Neuron (in vitro differentiated cells): Measurements from ENCODE around the gene COMMD2.

Experiments used
- H2AFZ ChIP-seq: one replicate; pipeline ENCODE4 v1.6.1; 2013; ENCODE audit warnings: low read depth, mild to moderate bottlenecking, inconsistent platforms, low read length, moderate library complexity
- H3K27me3 ChIP-seq: one replicate; pipeline ENCODE4 v1.6.1; 2013; ENCODE audit warnings: low read length; ENCODE audit not compliant: insufficient read depth
- H3K36me3 ChIP-seq: one replicate; pipeline ENCODE4 v1.6.1; 2013; ENCODE audit warnings: low read length; ENCODE audit not compliant: insufficient read depth
- H3K4me1 ChIP-seq: one replicate; pipeline ENCODE4 v1.6.1; 2013; ENCODE audit warnings: low read length; ENCODE audit not compliant: insufficient read depth
- H3K4me3 ChIP-seq: 2 replicates; pipeline ENCODE4 v1.5.1; 2013; ENCODE audit warnings: mild to moderate bottlenecking, low read length, moderate library complexity
- H3K9me3 ChIP-seq: one replicate; pipeline ENCODE4 v1.6.1; 2013; ENCODE audit warnings: low read length

The COMMD2 gene

GRCh38 chr3:149752051-149752787, at the start of gene COMMD2:
Gene COMMD2, minus strand, starts transcription at chr3:149752489. Its CDS starts 45 bp downstream, at chr3:149752444.
- Histone ChIP-seq H3K4me3 (peak within 1 kb of the TSS; percentile 77), H3K9me3 (no peaks in the 10 kb centered on the region), H3K4me1 (peaks cover 13% of the 10 kb centered on the region), H2AFZ (peak within 1 kb of the TSS; percentile 97), H3K36me3 (peaks cover 31% of the 10 kb centered on the region), H3K27me3 (peaks cover 8% of the 10 kb centered on the region)

- H3K4me3 ChIP-seq = no peak overlapping the region
- no peaks in the 10 kb centered on the region for H3K9me3 ChIP-seq
- H3K4me1 ChIP-seq = peaks cover 9% of the 10 kb centered on the region
- H3K27me3 ChIP-seq = no peaks in the 10 kb centered on the region
- H3K36me3 ChIP-seq = no peaks in the 10 kb centered on the region
- H2AFZ ChIP-seq = no peak overlapping the region
These were observed 49.4 kb upstream of the COMMD2 start for GRCh38 chr3:149801639-149802038.

GRCh38 chr3:149801195-149801594, 48.9 kb upstream of the COMMD2 start:
- H3K27me3 ChIP-seq = no peaks in the 10 kb centered on the region
- H3K4me1 ChIP-seq = peaks cover 9% of the 10 kb centered on the region

GRCh38 chr3:149800693-149801092, 48.4 kb upstream of the COMMD2 start:
- no peaks in the 10 kb centered on the region for H3K27me3 ChIP-seq
- H2AFZ ChIP-seq = no peak overlapping the region
- H3K9me3 ChIP-seq = no peaks in the 10 kb centered on the region
- H3K36me3 ChIP-seq = no peaks in the 10 kb centered on the region
- H3K4me3 ChIP-seq = no peak overlapping the region
- peaks cover 9% of the 10 kb centered on the region for H3K4me1 ChIP-seq

More at GRCh38 chr3:149801195-149801594, 48.9 kb upstream of the COMMD2 start:
- Histone ChIP-seq H2AFZ (no peak overlapping the region), H3K4me3 (no peak overlapping the region), H3K9me3 (no peaks in the 10 kb centered on the region), H3K36me3 (no peaks in the 10 kb centered on the region)

GRCh38 chr3:149796026-149796425, 43.7 kb upstream of the COMMD2 start:
- Histone ChIP-seq H2AFZ (no peak overlapping the region), H3K9me3 (no peaks in the 10 kb centered on the region), H3K36me3 (no peaks in the 10 kb centered on the region), H3K27me3 (no peaks in the 10 kb centered on the region), H3K4me3 (no peak overlapping the region), H3K4me1 (peaks cover 6% of the 10 kb centered on the region)

GRCh38 chr3:149792452-149793270, 40.4 kb upstream of the COMMD2 start, which contains the start of gene ANKUB1:
Gene ANKUB1, minus strand, starts transcription at chr3:149792554. Its CDS starts 188 bp downstream, at chr3:149792366.
- H3K9me3 ChIP-seq = no peaks in the 10 kb centered on the region
- H3K4me3 ChIP-seq = no peak within 1 kb of the TSS
- H3K36me3 ChIP-seq = no peaks in the 10 kb centered on the region
- H3K4me1 ChIP-seq = peaks cover 6% of the 10 kb centered on the region
- H3K27me3 ChIP-seq = no peaks in the 10 kb centered on the region
- no peak within 1 kb of the TSS for H2AFZ ChIP-seq

GRCh38 chr3:149790698-149791097, 38.4 kb upstream of the COMMD2 start:
- Histone ChIP-seq H3K9me3 (no peaks in the 10 kb centered on the region), H3K27me3 (no peaks in the 10 kb centered on the region), H3K4me3 (no peak overlapping the region), H2AFZ (no peak overlapping the region), H3K4me1 (peaks cover 6% of the 10 kb centered on the region), H3K36me3 (no peaks in the 10 kb centered on the region)

- Histone ChIP-seq H3K9me3 (no peaks in the 10 kb centered on the region), H2AFZ (no peak overlapping the region), H3K4me1 (peaks cover 6% of the 10 kb centered on the region), H3K36me3 (no peaks in the 10 kb centered on the region), H3K27me3 (no peaks in the 10 kb centered on the region), H3K4me3 (no peak overlapping the region)
These were observed 38.0 kb upstream of the COMMD2 start for GRCh38 chr3:149790268-149790667.

GRCh38 chr3:149784064-149784704, 31.9 kb upstream of the COMMD2 start:
- Histone ChIP-seq H2AFZ (peak overlapping the region; percentile 61), H3K27me3 (no peaks in the 10 kb centered on the region), H3K36me3 (no peaks in the 10 kb centered on the region), H3K9me3 (no peaks in the 10 kb centered on the region), H3K4me1 (peaks cover 5% of the 10 kb centered on the region), H3K4me3 (no peak overlapping the region)

GRCh38 chr3:149783576-149783975, 31.3 kb upstream of the COMMD2 start:
- Histone ChIP-seq H3K4me3 (no peak overlapping the region), H3K9me3 (no peaks in the 10 kb centered on the region), H2AFZ (peak overlapping the region; percentile 61)

GRCh38 chr3:149781741-149782140, 29.5 kb upstream of the COMMD2 start:
- Histone ChIP-seq H3K4me3 (no peak overlapping the region), H3K4me1 (peaks cover 5% of the 10 kb centered on the region), H3K9me3 (no peaks in the 10 kb centered on the region), H3K36me3 (no peaks in the 10 kb centered on the region), H3K27me3 (peaks cover 2% of the 10 kb centered on the region), H2AFZ (no peak overlapping the region)

More at GRCh38 chr3:149783576-149783975, 31.3 kb upstream of the COMMD2 start:
- no peaks in the 10 kb centered on the region for H3K36me3 ChIP-seq
- peaks cover 5% of the 10 kb centered on the region for H3K4me1 ChIP-seq
- H3K27me3 ChIP-seq = no peaks in the 10 kb centered on the region

- Histone ChIP-seq H3K36me3 (no peaks in the 10 kb centered on the region), H3K4me1 (peaks cover 5% of the 10 kb centered on the region), H3K27me3 (peaks cover 2% of the 10 kb centered on the region), H3K9me3 (no peaks in the 10 kb centered on the region), H2AFZ (no peak overlapping the region), H3K4me3 (no peak overlapping the region)
These were observed 28.9 kb upstream of the COMMD2 start for GRCh38 chr3:149781211-149781610.
